ENCODE measurements around the gene KHDC4. TPM values are rescaled to one million over a fixed set of nuclear protein-coding genes. Genes with fewer than 3 reads are reported as not detected.

Gene KHDC4
- total and polyA plus RNA-seq, 4 donors = 8.4 to 32.6 (median 14.8) TPM

DNA sequence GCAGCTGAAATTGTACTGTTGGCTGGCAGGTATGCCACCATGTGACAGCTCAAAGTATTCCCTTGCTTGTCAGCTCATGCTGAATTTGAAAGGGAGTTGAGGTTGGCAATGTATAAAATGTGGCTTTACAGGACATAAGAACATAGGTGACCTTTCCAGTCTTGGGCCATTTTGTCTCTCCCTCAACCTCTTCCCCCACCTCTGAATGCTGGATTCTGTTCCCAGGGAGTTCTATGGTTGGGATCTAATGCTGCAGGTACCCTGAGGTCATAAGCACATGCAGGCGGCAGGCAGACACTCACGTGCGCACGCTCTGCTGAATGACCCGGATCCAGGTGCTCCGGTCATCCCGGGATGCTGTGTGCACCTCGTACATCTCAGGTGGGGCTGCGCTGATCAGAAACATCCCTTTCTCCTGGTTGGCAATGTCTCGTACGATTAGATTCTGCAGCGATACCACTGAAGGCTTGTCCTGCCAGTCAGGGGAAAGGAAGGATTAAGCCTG is 23.2 kb upstream of the KHDC4 start:
- Histone ChIP-seq H3K4me1 (ENCODE audit: control insufficient read depth in 4 of 4, insufficient read depth in 4 of 4, low read length in 3 of 4) (no peaks in the 10 kb centered on the region), H3K9ac (ENCODE audit: low read depth in 1 of 2, low read length in 2 of 2) (no peak overlapping the region), H3K4me3 (ENCODE audit: low read depth in 1 of 3, low read length in 3 of 3) (no peak overlapping the region), H3K27ac (ENCODE audit: low read depth in 1 of 2, low read length in 2 of 2) (no peak overlapping the region), H3K9me3 (ENCODE audit: control insufficient read depth in 4 of 4, low read length in 3 of 4) (no peaks in the 10 kb centered on the region), H3K36me3 (ENCODE audit: control insufficient read depth in 4 of 4, insufficient read depth in 3 of 4, low read depth in 1 of 4, low read length in 3 of 4) (peaks cover 5 to 30% (median 13%) of the 10 kb centered on the region in 4 donors), H3K27me3 (ENCODE audit: control insufficient read depth in 4 of 4, insufficient read depth in 4 of 4, low read length in 3 of 4) (no peaks in the 10 kb centered on the region)
- WGBS = 95% methylated on average over 12 of the region's 12 CpGs
- TF ChIP-seq RXRA (IDR thresholded peaks at IDR 0.05) = no peak
- TF ChIP-seq JUND (IDR thresholded peaks at IDR 0.05) = no peak
- TF ChIP-seq, protein P1, sequence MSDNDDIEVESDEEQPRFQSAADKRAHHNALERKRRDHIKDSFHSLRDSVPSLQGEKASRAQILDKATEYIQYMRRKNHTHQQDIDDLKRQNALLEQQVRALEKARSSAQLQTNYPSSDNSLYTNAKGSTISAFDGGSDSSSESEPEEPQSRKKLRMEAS (IDR thresholded peaks at IDR 0.05) = no peak
- no peak for TF ChIP-seq HNF4A (conservative IDR thresholded peaks at IDR 0.05)
- no peak for TF ChIP-seq SP1 (IDR thresholded peaks at IDR 0.05)
- TF ChIP-seq HNF4G (IDR thresholded peaks at IDR 0.05) = no peak
- TF ChIP-seq YY1 (IDR thresholded peaks at IDR 0.05) = no peak
- TF ChIP-seq EGR1 (IDR thresholded peaks at IDR 0.05; ENCODE audit: low read depth in 2 of 2) = no peak
- no peak for TF ChIP-seq FOXA2 (IDR thresholded peaks at IDR 0.05)
- TF ChIP-seq FOXA1 (IDR thresholded peaks at IDR 0.05) = no peak
- TF ChIP-seq RAD21 (IDR thresholded peaks at IDR 0.05) = no peak
- TF ChIP-seq TAF1 (conservative IDR thresholded peaks at IDR 0.05) = no peak
- TF ChIP-seq, protein P2, sequence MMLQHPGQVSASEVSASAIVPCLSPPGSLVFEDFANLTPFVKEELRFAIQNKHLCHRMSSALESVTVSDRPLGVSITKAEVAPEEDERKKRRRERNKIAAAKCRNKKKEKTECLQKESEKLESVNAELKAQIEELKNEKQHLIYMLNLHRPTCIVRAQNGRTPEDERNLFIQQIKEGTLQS (IDR thresholded peaks at IDR 0.05) = no peak
- TF ChIP-seq NR2F2 (IDR thresholded peaks at IDR 0.05) = no peak
- TF ChIP-seq, protein P3, sequence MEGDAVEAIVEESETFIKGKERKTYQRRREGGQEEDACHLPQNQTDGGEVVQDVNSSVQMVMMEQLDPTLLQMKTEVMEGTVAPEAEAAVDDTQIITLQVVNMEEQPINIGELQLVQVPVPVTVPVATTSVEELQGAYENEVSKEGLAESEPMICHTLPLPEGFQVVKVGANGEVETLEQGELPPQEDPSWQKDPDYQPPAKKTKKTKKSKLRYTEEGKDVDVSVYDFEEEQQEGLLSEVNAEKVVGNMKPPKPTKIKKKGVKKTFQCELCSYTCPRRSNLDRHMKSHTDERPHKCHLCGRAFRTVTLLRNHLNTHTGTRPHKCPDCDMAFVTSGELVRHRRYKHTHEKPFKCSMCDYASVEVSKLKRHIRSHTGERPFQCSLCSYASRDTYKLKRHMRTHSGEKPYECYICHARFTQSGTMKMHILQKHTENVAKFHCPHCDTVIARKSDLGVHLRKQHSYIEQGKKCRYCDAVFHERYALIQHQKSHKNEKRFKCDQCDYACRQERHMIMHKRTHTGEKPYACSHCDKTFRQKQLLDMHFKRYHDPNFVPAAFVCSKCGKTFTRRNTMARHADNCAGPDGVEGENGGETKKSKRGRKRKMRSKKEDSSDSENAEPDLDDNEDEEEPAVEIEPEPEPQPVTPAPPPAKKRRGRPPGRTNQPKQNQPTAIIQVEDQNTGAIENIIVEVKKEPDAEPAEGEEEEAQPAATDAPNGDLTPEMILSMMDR (IDR thresholded peaks at IDR 0.05; ENCODE audit: low read depth, low read length, missing input control) = no peak
- DNase-seq (ENCODE audit: low spot score) = no peak

DNA sequence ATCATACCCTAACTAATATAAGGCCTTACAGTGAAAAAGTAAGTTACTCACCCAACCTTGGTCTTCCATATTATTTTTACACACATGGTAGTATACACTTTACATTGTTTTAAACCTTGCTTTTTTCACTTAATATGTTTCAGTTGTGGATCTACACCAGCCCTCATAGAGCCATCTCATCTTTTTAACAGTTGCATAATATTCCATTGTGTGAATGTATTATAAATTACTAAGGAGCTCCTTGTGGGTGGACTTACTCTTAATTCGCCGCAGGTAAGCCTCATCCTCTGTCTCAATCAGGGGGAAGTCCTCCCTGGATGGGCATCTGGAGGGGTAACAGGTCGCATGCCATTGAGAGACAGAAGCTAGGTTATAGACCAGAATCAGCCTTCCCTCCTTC is 20.4 kb upstream of the KHDC4 start:
- H3K9me3 ChIP-seq (ENCODE audit: control insufficient read depth in 4 of 4, low read length in 3 of 4) = no peaks in the 10 kb centered on the region
- peaks cover 2 to 40% (median 19%) of the 10 kb centered on the region in 4 donors for H3K36me3 ChIP-seq (ENCODE audit: control insufficient read depth in 4 of 4, insufficient read depth in 3 of 4, low read depth in 1 of 4, low read length in 3 of 4)
- no peak overlapping the region for H3K4me3 ChIP-seq (ENCODE audit: low read depth in 1 of 3, low read length in 3 of 3)
- TF ChIP-seq HNF4A (conservative IDR thresholded peaks at IDR 0.05) (no peak), JUND (IDR thresholded peaks at IDR 0.05) (no peak), FOXA2 (IDR thresholded peaks at IDR 0.05) (no peak), NR2F2 (IDR thresholded peaks at IDR 0.05) (no peak), EGR1 (IDR thresholded peaks at IDR 0.05; ENCODE audit: low read depth in 2 of 2) (no peak), RAD21 (IDR thresholded peaks at IDR 0.05) (no peak), YY1 (IDR thresholded peaks at IDR 0.05) (no peak), TAF1 (conservative IDR thresholded peaks at IDR 0.05) (no peak), HNF4G (IDR thresholded peaks at IDR 0.05) (no peak), SP1 (IDR thresholded peaks at IDR 0.05) (no peak), FOXA1 (IDR thresholded peaks at IDR 0.05) (no peak), RXRA (IDR thresholded peaks at IDR 0.05) (no peak), GABPA (IDR thresholded peaks at IDR 0.05 in 1 of 2, conservative IDR thresholded peaks at IDR 0.05 in 1 of 2) (no peak)
- TF ChIP-seq, protein P4, sequence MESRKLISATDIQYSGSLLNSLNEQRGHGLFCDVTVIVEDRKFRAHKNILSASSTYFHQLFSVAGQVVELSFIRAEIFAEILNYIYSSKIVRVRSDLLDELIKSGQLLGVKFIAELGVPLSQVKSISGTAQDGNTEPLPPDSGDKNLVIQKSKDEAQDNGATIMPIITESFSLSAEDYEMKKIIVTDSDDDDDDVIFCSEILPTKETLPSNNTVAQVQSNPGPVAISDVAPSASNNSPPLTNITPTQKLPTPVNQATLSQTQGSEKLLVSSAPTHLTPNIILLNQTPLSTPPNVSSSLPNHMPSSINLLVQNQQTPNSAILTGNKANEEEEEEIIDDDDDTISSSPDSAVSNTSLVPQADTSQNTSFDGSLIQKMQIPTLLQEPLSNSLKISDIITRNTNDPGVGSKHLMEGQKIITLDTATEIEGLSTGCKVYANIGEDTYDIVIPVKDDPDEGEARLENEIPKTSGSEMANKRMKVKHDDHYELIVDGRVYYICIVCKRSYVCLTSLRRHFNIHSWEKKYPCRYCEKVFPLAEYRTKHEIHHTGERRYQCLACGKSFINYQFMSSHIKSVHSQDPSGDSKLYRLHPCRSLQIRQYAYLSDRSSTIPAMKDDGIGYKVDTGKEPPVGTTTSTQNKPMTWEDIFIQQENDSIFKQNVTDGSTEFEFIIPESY (IDR thresholded peaks at IDR 0.05) = no peak
- TF ChIP-seq, protein P2 (IDR thresholded peaks at IDR 0.05) = no peak
- TF ChIP-seq, protein P3 (IDR thresholded peaks at IDR 0.05; ENCODE audit: low read depth, low read length, missing input control) = no peak
- TF ChIP-seq, protein P5, sequence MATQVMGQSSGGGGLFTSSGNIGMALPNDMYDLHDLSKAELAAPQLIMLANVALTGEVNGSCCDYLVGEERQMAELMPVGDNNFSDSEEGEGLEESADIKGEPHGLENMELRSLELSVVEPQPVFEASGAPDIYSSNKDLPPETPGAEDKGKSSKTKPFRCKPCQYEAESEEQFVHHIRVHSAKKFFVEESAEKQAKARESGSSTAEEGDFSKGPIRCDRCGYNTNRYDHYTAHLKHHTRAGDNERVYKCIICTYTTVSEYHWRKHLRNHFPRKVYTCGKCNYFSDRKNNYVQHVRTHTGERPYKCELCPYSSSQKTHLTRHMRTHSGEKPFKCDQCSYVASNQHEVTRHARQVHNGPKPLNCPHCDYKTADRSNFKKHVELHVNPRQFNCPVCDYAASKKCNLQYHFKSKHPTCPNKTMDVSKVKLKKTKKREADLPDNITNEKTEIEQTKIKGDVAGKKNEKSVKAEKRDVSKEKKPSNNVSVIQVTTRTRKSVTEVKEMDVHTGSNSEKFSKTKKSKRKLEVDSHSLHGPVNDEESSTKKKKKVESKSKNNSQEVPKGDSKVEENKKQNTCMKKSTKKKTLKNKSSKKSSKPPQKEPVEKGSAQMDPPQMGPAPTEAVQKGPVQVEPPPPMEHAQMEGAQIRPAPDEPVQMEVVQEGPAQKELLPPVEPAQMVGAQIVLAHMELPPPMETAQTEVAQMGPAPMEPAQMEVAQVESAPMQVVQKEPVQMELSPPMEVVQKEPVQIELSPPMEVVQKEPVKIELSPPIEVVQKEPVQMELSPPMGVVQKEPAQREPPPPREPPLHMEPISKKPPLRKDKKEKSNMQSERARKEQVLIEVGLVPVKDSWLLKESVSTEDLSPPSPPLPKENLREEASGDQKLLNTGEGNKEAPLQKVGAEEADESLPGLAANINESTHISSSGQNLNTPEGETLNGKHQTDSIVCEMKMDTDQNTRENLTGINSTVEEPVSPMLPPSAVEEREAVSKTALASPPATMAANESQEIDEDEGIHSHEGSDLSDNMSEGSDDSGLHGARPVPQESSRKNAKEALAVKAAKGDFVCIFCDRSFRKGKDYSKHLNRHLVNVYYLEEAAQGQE (IDR thresholded peaks at IDR 0.05) = no peak
- TF ChIP-seq, protein P1 (IDR thresholded peaks at IDR 0.05) = no peak
- H3K4me1 ChIP-seq (ENCODE audit: control insufficient read depth in 4 of 4, insufficient read depth in 4 of 4, low read length in 3 of 4) = no peaks in the 10 kb centered on the region
- WGBS = 99% methylated on average over 3 of the region's 3 CpGs
- H3K27me3 ChIP-seq (ENCODE audit: control insufficient read depth in 4 of 4, insufficient read depth in 4 of 4, low read length in 3 of 4) = no peaks in the 10 kb centered on the region
- DNase-seq (ENCODE audit: low spot score) = no peak
- no peak overlapping the region for H3K27ac ChIP-seq (ENCODE audit: low read depth in 1 of 2, low read length in 2 of 2)
- H3K9ac ChIP-seq (ENCODE audit: low read depth in 1 of 2, low read length in 2 of 2) = no peak overlapping the region
